ENCODE data around the gene PRRX1.
A peak's percentile ranks its signal among the peaks of the same experiment; 100 is the strongest.

The PRRX1 gene

DNA sequence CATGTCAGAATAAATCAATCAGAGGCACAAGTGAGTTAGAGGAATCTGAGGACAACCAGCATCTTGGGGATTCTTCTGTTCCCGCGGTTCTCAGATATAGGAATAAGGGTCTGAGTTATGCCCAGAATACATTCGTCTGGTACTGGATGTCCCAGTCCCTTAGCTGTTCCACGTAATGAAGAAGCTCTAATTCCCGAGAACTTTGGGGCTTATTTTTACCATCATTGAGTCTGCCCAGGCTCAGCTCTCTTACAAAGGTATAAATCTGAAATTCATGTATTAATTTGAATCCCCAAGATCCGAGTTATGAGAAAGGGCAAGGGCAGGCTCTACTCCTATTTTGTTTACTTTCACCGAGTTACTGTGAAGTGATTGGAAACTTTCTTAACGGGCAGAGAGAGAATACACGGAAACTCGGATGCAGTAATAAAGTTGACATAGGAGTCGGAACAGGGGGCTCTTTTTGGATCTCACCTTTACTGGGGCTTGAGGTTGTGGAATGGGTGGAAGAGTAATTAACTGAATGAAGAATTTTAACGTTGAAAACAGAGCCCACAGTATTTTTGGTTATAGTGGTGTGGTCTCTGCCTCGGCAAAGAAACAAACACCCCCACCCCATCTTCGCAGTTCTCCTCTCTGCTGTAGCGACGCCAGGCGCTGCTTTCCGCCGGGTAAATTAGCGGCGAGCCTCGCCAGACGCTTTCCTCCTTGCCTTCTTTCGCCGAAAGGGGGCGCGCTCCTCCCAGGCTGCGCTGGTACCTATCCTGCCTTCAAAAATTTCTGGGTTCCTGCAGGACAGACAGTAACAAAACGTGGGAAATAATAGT, 7.1 kb downstream of the PRRX1 start:
- no peak for DNase-seq (ENCODE audit: extremely low read depth, low read depth)
- TF ChIP-seq, protein P1, sequence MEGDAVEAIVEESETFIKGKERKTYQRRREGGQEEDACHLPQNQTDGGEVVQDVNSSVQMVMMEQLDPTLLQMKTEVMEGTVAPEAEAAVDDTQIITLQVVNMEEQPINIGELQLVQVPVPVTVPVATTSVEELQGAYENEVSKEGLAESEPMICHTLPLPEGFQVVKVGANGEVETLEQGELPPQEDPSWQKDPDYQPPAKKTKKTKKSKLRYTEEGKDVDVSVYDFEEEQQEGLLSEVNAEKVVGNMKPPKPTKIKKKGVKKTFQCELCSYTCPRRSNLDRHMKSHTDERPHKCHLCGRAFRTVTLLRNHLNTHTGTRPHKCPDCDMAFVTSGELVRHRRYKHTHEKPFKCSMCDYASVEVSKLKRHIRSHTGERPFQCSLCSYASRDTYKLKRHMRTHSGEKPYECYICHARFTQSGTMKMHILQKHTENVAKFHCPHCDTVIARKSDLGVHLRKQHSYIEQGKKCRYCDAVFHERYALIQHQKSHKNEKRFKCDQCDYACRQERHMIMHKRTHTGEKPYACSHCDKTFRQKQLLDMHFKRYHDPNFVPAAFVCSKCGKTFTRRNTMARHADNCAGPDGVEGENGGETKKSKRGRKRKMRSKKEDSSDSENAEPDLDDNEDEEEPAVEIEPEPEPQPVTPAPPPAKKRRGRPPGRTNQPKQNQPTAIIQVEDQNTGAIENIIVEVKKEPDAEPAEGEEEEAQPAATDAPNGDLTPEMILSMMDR (IDR thresholded peaks at IDR 0.05; ENCODE audit: low read depth, low read length), result peak; percentile 91

DNA sequence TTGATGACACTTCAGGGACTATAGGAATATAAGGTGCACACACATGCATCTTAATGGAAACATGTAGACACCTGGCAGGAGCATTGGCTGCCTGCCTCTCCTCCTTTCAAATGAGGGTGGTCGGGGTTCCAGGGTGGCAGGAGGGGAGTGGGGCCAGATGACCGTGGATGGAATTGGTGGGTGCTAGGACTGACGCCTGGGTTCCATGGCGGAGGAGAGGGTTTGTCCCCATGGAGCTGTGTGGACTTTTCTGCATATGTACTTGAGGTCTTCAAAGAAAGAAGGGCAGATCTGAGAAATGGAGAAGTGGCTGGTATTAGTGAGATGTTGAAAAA, 7.7 kb downstream of the PRRX1 start:
- DNase-seq (ENCODE audit: extremely low read depth, low read depth), result no peak
- TF ChIP-seq, protein P1 (IDR thresholded peaks at IDR 0.05; ENCODE audit: low read depth, low read length), result no peak

DNA sequence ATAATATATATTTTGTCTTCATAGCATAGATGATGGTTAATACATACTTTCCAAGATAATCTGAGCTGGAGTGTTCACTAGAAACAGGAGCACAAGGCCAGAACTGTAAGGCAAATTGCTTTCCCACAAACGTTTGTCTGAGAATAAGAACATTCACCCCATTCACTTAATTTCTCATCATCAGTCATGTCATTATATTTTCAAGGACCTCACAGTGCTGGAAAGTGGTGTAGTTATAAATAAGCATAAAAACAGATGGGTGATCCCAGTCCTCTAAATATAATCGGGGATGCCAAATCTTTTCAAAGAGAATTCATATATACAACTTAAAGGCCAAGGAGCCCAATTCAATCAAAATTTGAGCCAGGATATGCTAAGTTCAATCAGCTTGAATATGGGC, 8.4 kb downstream of the PRRX1 start:
- DNase-seq (ENCODE audit: extremely low read depth, low read depth), result no peak
- TF ChIP-seq, protein P1 (IDR thresholded peaks at IDR 0.05; ENCODE audit: low read depth, low read length), result no peak

DNA sequence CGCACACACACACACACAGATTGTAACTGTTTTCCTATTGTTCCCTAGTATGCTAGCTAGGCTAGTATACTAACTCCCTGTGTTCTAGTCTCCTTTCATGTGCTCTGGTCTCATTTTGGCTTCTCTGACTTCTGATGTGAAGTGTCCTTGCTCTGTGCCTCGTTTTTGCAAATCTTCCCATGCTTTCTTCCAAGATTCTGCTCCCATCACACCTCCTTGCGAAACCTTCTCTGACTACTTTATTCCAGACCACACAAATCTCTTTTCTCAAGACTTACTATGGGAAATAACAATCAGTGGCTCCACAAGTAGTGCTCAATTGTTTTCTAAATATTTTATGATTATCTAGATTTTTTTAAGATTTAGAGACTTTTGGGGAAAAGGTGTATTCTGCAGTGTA, 10.3 kb downstream of the PRRX1 start:
- DNase-seq (ENCODE audit: extremely low read depth, low read depth), result no peak
- TF ChIP-seq, protein P1 (IDR thresholded peaks at IDR 0.05; ENCODE audit: low read depth, low read length), result no peak

DNA sequence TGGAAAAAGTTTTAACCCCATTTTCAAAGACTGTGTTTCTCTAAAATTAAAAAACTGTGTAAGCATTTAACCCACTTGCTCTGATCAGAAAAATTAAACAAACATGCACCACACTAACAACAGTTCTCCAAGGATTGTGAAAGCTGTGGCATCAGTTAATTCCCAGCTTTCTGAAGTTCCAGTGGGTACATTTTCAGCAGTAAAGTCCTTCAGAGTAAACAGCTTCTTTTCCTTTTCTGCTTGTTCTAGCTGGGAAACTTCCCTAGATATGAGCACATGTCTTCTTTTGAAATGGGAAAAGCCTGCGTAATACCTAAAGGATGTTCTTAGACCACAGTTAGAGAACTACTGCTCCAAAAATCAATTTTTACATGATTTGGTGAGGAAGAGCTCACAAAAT, 11.1 kb downstream of the PRRX1 start:
- DNase-seq (ENCODE audit: extremely low read depth, low read depth), result no peak

DNA sequence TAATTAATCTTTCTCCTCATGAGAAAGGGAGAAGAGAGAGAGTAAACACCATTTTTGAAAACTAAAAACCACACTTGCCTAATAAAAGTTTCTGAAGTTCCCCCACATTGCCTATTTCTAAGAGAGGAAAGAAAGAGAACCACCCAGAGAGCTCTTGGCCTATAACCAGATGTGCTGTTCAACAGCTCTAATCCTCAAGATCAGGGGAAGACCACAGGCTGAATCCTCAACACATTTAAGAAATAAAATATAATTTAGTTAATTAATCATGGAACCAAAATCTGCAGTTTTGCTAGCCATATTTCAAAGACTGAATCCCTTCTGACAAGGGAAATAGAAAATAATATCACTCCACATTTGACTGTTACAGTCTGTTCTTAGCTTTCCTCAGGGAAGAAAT, 11.9 kb downstream of the PRRX1 start:
- DNase-seq (ENCODE audit: extremely low read depth, low read depth), result no peak
- TF ChIP-seq, protein P1 (IDR thresholded peaks at IDR 0.05; ENCODE audit: low read depth, low read length), result no peak

More for the DNA sequence above, 11.1 kb downstream of the PRRX1 start:
- TF ChIP-seq, protein P1 (IDR thresholded peaks at IDR 0.05; ENCODE audit: low read depth, low read length), result no peak

DNA sequence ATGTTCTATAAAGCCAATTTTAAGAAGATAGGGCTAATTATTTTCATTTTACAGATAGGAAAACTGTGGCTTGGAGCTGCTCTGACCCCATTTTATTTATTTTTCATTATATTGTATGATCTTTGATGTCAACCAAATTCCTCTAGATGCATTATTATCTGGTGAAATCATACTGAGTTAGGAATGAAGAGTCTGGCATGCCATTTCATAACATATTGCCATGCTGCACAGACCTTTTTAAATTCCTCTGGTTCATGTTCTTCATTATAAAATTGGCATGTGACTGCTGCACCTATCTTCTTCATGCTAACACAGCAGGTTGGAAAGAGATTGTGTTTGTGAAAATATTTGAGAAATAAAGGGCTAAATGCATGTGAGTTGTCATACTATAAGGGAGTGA, 12.7 kb downstream of the PRRX1 start:
- TF ChIP-seq, protein P1 (IDR thresholded peaks at IDR 0.05; ENCODE audit: low read depth, low read length), result no peak
- no peak for DNase-seq (ENCODE audit: extremely low read depth, low read depth)
